GM12872 (cell line): Measurements from ENCODE around the gene RPS6KA2.

Source experiments
- CTCF ChIP-seq: IDR thresholded peaks from 3 replicates; pipeline ENCODE4 v1.5.1; 2011; ENCODE audit warnings: low read depth, mild to moderate bottlenecking, low read length, moderate library complexity; ENCODE audit not compliant: insufficient read depth

The RPS6KA2 gene

DNA sequence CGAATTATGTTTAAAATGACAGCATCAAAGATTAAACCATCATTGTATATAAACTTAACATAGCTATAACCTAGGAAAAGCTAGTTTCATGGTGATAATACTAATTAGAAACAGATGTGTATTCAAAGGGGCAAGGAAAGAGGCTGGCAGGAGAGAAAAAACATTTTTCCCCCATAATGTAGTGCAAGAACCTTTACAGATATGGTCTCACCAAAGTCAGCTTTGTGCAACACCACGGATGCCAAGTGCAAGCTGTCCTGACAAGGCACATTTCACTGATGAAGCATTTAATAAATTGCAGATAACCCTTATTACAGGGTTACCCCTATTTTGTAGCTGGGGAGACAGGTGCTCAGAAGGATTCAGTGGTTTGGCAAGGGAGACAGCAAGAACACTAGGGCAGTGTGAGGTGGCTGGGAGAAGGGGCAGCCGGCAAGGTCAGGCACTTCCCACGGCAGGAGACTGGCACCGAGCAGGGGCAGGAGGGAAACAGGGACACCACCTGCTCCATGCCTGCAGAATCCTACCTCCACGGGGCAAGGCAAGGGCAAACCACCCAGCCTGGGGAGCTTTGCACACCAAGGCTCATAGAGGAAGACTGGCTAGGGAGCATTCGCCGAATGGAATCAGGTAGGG lies 6.5 kb downstream of the RPS6KA2 start:
- TF ChIP-seq CTCF = no peak

- TF ChIP-seq CTCF = no peak
Observed at GRCh38 chr6:166619912-166620311, 7.1 kb downstream of the RPS6KA2 start.

DNA sequence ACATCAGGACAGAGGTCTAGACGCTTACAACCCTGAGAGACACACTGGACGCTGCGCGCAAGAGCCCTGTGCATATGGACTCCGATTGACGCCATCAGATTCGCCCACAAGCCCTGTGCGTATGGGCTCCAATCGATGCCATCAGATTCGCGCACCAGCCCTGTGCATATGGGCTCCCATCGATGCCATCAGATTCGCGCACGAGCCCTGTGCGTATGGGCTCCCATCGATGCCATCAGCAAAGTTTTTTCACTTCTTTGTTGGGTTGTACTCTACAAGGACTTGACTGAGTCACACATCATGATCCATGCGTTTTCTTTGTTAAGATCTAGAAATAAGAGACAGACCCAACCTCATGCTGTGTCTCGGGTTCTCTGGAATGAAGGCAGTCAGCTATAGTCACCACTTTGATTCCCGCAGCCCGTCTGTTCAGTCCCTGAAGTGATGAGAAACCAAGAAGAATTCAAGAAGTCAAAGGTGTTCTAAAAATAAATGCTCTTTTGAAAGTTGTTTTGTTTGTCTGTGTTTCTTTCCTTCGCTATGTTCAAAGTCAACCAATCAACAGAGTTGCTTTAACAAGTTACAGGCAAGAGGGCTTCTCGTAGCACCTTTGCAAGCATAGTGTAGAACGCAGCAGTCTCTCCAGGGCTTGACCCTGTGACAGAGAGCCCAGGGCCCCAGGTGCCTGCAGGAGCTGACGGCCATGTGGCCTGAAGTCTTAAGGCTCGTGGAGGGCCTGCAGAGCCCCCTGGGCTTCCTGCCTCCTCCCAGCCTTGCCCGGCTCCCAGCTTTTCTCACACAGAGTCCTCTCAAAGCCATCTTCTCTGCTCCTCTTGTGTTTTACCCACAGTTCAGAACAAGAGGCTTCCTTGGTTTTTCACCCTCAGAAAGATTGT lies 7.9 kb downstream of the RPS6KA2 start:
- TF ChIP-seq CTCF = no peak

DNA sequence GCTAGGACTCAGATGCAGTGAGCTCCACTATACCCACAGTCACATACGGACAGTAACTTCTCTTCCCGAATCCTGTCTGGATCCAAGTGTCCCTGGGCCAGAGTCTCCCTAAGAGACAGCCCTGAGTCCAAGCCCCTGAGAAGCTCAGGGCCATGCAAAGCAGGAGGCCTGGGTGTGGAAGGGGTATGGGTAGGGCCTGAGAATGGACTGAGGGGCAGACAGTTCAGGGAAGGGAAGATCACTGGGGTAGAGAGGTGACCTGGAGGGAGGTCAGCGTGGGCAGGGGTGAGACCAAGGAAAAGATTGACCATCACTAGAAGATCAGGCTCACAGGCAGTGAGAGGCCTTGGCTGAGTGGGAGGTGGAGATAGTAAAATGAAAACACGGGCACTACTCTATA lies 8.8 kb downstream of the RPS6KA2 start:
- TF ChIP-seq CTCF = no peak

GRCh38 chr6:166617359-166617758 lies 9.7 kb downstream of the RPS6KA2 start:
- TF ChIP-seq CTCF = no peak

DNA sequence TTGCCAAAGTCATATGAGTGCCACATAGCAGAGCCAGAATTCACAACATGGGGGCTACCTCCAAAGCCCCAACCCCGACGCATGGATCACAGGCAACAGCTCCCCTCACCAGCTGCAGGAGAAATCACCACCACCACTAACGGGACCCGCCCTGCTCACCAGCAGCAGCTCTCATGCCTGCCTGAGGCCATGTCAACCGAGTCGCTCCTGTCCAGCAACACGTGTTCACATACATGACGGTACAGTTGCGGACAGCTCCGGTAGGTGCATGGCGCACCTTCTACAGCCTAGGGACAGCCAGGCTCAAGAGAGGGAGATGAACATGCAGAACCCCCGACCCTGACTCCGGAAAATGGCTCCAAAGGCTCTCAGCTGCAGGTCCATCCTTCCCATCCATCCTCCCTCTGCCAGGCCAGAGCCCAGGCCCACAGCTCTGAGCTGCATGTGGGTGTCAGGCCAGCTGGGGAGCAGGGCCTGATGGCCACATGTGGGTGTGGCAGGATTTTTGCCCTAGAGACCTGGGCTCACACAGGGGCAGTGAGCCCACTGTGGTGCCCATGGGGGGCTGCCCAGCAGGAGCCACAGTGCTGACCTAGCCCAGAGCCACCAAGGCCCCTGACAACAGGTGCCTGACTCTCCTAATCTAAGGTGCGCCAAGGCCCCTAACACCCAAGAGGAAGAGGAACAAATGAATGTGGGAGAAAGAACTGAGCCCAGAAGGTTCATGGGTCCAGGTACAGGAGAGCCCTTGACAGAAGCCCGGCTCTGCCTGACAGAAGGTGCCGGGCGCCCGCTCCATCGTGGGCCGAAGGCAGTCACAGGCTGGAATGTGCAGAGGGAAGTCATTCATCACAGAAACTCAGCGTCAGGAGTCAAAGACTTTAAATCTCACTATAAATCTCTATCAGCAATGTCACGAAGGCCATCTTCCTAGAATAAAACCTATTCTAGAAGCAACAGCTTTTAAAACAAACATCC lies 10.5 kb downstream of the RPS6KA2 start:
- TF ChIP-seq CTCF = no peak
